LNCAP (cell line): ENCODE measurements around the gene TELO2.

Experiments used
- CTCF ChIP-seq: fragments of 450-650 bp; IDR thresholded peaks from 2 replicates; pipeline ENCODE4 v1.5.1; 2017; ENCODE audit warnings: mild to moderate bottlenecking

Gene TELO2

GRCh38 chr16:1459967-1460366 is 33.2 kb upstream of the TELO2 start:
- no peak for TF ChIP-seq CTCF

GRCh38 chr16:1460602-1461138 is 32.5 kb upstream of the TELO2 start:
- no peak for TF ChIP-seq CTCF

DNA sequence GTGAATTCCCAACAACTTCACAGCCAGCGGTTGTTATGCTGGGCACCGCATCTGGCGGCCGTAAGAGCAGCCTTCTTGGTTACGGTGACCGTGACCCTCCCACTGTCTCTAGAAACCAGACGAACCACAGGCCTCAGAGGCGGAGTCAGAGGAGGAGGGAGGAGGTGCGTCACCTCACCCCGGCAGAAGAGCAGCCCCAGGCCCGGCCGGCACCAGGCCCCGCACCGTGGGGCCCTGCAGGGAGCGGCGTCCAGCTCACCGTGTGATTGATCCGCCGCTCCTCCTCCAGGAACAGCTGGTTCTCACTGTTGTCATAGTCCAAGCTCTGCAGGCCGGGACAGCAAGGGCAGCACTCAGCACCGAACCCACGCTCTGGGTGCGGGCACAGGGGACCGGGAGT is 32.0 kb upstream of the TELO2 start:
- no peak for TF ChIP-seq CTCF

DNA sequence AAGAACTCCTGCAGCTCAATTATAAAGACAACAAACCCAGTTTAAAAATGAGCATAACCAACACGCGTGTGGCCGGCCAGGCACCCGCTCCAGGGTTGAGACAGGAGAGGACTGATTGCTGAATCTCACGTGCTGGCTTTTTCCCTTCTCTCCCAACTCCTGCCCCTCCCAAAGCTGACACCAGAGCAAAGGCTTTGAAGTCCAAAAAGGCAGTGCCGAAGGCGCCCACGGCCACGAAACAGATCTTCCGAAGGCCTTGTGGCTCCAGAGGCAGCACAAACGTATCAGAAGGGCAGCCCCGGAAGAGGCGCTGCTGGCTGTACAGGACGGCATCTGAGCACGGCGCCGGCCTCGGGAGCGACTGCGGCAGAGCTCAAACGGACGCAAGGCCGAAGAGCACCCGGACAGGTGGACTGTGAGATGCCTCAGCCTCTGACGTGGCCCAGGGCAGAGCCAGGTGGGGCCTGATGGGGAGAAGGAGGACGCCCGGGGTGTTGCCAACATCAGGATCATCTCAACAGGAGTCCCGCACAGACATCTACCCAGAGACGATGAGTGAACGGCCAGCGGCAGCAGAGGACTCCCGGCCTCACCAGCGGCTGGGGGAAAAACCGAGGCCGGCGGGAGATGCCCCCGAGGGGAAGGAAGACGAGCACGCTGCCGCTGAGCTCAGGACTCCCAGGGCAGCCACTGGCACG is 28.8 kb upstream of the TELO2 start:
- no peak for TF ChIP-seq CTCF

GRCh38 chr16:1464894-1465566 is 28.1 kb upstream of the TELO2 start:
- no peak for TF ChIP-seq CTCF

DNA sequence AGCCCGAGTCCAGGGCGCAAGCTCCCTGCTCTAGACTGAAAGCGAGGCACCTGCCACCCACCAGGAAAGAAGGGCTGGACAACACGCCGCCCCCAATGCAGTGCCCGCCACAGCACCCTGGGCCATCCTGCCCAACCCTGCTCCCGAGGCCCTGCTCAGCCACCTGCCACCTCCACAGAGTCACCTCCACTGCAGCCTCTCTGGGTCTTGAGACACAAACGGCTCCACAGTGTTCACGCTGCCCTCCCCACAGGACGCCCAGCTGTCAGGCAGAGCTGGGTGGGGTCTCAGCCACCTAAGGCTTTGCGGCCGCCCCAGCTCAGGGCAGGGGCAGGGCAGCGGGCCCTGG is 27.6 kb upstream of the TELO2 start:
- TF ChIP-seq CTCF: no peak

DNA sequence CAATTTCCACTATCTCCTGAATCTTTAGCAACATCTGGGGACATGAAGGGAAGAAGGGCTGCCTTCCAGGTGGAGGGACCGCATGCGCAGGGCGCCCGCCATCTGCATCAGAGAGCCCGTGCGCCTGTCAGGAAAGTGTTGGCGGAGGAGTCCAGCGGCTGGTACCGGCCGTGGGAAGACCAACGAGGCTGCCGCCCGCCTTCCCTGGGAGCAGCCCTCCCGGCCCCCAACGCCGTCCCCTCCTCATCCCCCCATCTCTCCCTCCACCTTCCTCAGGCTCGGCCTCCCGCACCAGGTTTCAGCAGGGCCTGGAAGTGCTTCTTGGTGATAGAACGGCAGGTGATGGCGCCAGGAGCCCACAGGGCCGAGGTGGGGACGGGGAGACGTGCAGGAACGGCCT is 27.1 kb upstream of the TELO2 start:
- no peak for TF ChIP-seq CTCF
